Vagina (tissue), 2 donors: ENCODE measurements around the gene PHIP.

Experiments
- POLR2A ChIP-seq, 2 donors: fragments of 450-650 bp; IDR thresholded peaks; one replicate each; pipeline ENCODE4 v1.6.1; 2017; ENCODE audit warnings: antibody characterized with exemption in 2 of 2, mild to moderate bottlenecking in 2 of 2, moderate library complexity in 2 of 2
- POLR2AphosphoS5 ChIP-seq, 2 donors: sonication (generic); formaldehyde crosslinking; IDR thresholded peaks; one replicate each; pipeline ENCODE4 v1.9.0; 2017; ENCODE audit warnings: antibody characterized with exemption in 2 of 2, mild to moderate bottlenecking in 2 of 2, low read depth in 1 of 2; ENCODE audit not compliant: insufficient read depth in 1 of 2
- TF ChIP-seq, protein P1 (sequence below), 3 experiments: fragments of 450-650 bp in 2 of 3; fragments of 200-600 bp in 1 of 3; sonication (generic) in 1 of 3; IDR thresholded peaks; one replicate each; pipeline ENCODE4 v1.5.1; 2017 to 2019; ENCODE audit warnings: antibody characterized with exemption in 3 of 3, mild to moderate bottlenecking in 2 of 3, moderate library complexity in 2 of 3

DNA sequence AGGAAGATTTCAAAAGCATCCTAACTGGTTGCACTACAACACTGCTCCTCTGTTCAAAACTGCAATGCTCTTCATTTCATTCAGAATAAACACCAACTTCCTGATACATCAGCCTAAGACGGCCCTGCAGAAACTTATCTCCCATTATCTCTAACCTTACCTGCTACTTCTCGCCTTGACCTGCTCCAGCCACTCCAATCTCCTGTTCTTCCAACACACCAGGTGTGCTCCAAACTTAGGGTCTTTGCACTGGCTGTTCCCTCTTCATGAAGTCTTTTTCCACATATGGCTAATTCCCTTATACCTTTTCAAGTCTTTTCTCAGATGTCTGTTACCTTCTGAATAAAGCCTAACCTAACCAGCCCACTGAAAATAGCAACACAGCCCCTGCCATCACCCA lies 32.1 kb downstream of the PHIP start:
- TF ChIP-seq, protein P1, sequence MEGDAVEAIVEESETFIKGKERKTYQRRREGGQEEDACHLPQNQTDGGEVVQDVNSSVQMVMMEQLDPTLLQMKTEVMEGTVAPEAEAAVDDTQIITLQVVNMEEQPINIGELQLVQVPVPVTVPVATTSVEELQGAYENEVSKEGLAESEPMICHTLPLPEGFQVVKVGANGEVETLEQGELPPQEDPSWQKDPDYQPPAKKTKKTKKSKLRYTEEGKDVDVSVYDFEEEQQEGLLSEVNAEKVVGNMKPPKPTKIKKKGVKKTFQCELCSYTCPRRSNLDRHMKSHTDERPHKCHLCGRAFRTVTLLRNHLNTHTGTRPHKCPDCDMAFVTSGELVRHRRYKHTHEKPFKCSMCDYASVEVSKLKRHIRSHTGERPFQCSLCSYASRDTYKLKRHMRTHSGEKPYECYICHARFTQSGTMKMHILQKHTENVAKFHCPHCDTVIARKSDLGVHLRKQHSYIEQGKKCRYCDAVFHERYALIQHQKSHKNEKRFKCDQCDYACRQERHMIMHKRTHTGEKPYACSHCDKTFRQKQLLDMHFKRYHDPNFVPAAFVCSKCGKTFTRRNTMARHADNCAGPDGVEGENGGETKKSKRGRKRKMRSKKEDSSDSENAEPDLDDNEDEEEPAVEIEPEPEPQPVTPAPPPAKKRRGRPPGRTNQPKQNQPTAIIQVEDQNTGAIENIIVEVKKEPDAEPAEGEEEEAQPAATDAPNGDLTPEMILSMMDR (IDR thresholded peaks at IDR 0.05) = no peak
- TF ChIP-seq POLR2AphosphoS5 (IDR thresholded peaks at IDR 0.05; ENCODE audit: insufficient read depth in 1 of 2, low read depth in 1 of 2) (no peak), POLR2A (IDR thresholded peaks at IDR 0.05) (no peak)
